Adipocyte (in vitro differentiated cells): Measurements from ENCODE around the gene CD22.

Source experiments
- DNase-seq: peaks from one replicate; pipeline ENCODE4 v3.0.0-alpha.2; 2015; ENCODE audit warnings: low read depth
- H3K27me3 ChIP-seq: replicated peaks from 2 replicates; pipeline ENCODE4 v1.7.0; 2013; ENCODE audit warnings: mild to moderate bottlenecking, low read length, moderate library complexity; ENCODE audit not compliant: control insufficient read depth, insufficient read depth
- H3K36me3 ChIP-seq: 2 replicates; pipeline ENCODE4 v1.7.0; 2013; ENCODE audit warnings: low read length, mild to moderate bottlenecking, moderate library complexity; ENCODE audit not compliant: control insufficient read depth, insufficient read depth, severe bottlenecking
- H3K4me1 ChIP-seq: 2 replicates; pipeline ENCODE4 v1.7.0; 2013; ENCODE audit warnings: mild to moderate bottlenecking, low read length, moderate library complexity; ENCODE audit not compliant: control insufficient read depth, insufficient read depth
- H3K4me3 ChIP-seq: 2 replicates; pipeline ENCODE4 v1.7.0; 2013; ENCODE audit warnings: mild to moderate bottlenecking, low read length, moderate library complexity
- H3K9ac ChIP-seq: 2 replicates; pipeline ENCODE4 v1.7.0; 2013; ENCODE audit warnings: mild to moderate bottlenecking, low read length, moderate library complexity
- H3K9me3 ChIP-seq: 2 replicates; pipeline ENCODE4 v1.7.0; 2013; ENCODE audit warnings: mild to moderate bottlenecking, low read length, moderate library complexity; ENCODE audit not compliant: control insufficient read depth

The CD22 gene

DNA sequence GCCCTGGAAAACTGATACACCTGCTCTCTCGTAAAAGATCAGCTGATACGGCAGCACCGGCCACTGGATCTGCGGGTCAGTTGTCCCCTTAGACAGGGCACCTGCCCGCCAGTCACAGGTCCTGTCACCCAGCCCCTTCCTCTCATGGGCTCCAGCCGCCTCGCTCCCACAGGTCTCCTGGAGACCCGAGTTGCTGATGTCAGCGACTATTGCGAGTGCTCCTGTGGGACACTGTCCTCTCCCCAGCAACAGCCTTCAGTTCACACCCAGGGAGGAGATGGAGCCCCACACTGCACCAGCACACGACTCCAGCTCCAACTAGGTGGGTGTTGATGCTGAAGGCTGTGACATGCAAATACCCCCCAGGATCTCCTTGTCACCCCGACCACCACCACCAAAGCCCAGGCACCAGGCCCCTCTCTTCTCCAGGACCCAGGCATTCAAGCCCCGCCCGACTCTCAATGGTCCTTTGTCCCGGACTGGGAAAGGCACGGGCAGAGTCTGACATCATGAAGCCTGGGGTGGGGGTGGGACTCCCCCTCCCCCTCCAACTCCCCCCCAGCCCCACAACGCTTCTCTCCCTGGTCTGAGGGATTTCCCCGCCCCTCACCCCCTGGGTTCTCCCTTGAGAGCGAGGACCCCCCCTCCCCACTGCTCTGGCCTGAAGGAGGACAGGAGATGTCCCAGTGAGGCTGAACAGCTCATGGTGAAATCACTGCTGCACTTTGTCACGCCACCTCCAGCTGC lies 38.4 kb upstream of the CD22 start:
- Histone ChIP-seq H3K4me1 (peaks cover 3% of the 10 kb centered on the region), H3K27me3 (peaks cover 40% of the 10 kb centered on the region), H3K36me3 (no peaks in the 10 kb centered on the region), H3K9me3 (no peaks in the 10 kb centered on the region), H3K4me3 (no peak overlapping the region), H3K9ac (no peak overlapping the region)
- no peak for DNase-seq

DNA sequence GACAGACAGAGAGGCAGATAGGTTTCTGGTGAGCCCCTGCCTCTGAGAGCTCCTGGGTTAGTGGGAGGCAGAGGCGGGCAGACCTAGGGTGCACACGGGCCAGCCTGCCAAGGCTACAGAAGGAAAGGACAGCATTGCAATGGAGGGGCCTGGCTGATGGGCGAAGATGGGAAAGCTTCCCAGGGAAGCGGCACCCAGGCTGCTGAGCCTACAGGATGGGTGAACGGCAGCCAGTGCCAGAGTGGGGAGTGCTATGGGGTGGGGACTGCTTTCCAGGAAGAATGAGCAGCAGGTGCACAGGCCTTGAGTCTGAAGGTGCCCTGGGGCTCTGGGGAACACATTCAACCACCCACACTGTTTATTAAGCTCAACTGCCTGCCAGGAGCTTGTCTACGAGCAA lies 37.7 kb upstream of the CD22 start:
- H3K4me3 ChIP-seq: no peak overlapping the region

GRCh38 chr19:35291916-35292315 lies 37.1 kb upstream of the CD22 start, which contains the start of gene MAG:
MAG (plus strand) TSS chr19:35292161; CDS start chr19:35295409, 3,248 bp downstream.
- DNase-seq: no peak
- no peak within 1 kb of the TSS for H3K9ac ChIP-seq
- no peaks in the 10 kb centered on the region for H3K9me3 ChIP-seq
- H3K4me1 ChIP-seq: peaks cover 3% of the 10 kb centered on the region
- no peaks in the 10 kb centered on the region for H3K36me3 ChIP-seq
- H3K4me3 ChIP-seq: no peak within 1 kb of the TSS
- peaks cover 45% of the 10 kb centered on the region for H3K27me3 ChIP-seq

More for the DNA sequence above, 37.7 kb upstream of the CD22 start:
- Histone ChIP-seq H3K36me3 (no peaks in the 10 kb centered on the region), H3K9ac (no peak overlapping the region), H3K4me1 (peaks cover 3% of the 10 kb centered on the region), H3K9me3 (no peaks in the 10 kb centered on the region), H3K27me3 (peaks cover 45% of the 10 kb centered on the region)
- DNase-seq: no peak

DNA sequence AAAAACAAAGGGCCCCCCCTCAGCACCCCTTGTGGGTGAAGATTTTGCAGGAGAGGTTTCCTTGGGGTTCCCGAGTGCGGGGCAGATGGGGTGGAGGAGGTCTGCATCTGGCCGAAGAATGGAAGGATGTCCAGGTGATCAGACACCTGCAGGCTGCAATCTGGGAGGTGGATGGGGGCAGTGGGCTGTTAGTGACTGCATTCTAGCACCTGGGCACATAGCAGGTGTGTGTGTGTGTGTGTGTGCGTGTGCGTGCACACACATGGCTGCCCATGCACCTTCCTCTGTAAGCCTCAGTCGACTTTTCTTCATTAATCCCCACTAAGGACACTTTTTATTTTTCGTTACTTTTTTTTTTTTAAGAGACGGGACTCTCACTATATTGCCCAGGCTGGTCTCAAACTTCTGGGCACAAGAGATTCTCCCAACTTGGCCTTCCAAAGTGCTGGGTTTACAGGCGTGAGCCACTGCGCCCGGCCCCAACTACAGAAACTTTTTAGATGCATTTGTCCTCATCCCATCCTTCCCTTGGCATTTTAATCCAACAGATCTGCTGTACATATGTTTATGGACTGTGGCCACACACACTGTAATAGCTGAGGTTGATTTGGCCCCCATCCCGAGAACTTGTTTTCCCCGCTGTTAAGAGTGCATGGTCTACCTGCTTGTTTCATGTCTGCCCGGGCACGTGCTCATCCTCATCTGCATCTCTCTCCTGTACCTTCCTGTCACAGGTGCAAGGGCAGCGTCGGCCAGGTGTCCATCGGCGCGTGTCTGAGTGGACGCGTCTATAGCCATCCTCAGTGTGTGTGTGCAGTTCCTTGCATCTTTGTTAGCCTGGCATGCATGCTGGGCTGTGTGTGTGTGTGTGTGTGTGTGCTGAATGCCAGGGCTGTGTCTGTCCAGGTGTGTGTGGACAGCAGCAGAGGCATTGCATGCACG lies 36.3 kb upstream of the CD22 start:
- no peak for DNase-seq
- no peak overlapping the region for H3K4me3 ChIP-seq
- peaks cover 3% of the 10 kb centered on the region for H3K4me1 ChIP-seq
- no peak overlapping the region for H3K9ac ChIP-seq
- H3K36me3 ChIP-seq: no peaks in the 10 kb centered on the region
- peaks cover 50% of the 10 kb centered on the region for H3K27me3 ChIP-seq
- no peaks in the 10 kb centered on the region for H3K9me3 ChIP-seq

DNA sequence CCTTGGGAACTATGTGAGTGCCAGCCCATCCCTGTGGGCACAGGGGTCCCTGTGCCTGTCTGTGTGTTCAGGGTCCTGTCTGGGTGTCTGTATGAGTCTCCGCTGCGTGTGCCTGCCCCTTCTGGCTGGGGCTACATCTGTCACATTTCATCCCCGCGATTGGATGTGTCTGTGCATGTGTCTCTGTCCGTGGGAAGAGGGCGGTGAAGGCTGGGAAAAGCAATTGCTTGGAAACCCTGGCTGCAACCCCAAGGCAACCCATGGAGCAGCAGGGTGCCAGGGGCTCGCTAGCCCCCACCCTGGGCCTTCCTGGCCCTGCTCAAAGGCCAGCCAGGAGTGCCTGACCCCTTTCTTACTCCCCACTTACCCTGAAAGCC lies 35.6 kb upstream of the CD22 start:
- Histone ChIP-seq H3K27me3 (peaks cover 57% of the 10 kb centered on the region), H3K4me3 (no peak overlapping the region), H3K9me3 (no peaks in the 10 kb centered on the region)

GRCh38 chr19:35293808-35294207 lies 35.2 kb upstream of the CD22 start:
- Histone ChIP-seq H3K4me1 (peaks cover 3% of the 10 kb centered on the region), H3K9ac (no peak overlapping the region), H3K9me3 (no peaks in the 10 kb centered on the region), H3K27me3 (peaks cover 60% of the 10 kb centered on the region), H3K4me3 (no peak overlapping the region), H3K36me3 (no peaks in the 10 kb centered on the region)
- DNase-seq: no peak

More for the DNA sequence above, 35.6 kb upstream of the CD22 start:
- Histone ChIP-seq H3K4me1 (peaks cover 3% of the 10 kb centered on the region), H3K9ac (no peak overlapping the region), H3K36me3 (no peaks in the 10 kb centered on the region)
- DNase-seq: no peak

GRCh38 chr19:35294328-35294727 lies 34.7 kb upstream of the CD22 start:
- H3K27me3 ChIP-seq: peaks cover 58% of the 10 kb centered on the region
- H3K4me1 ChIP-seq: peaks cover 3% of the 10 kb centered on the region
- H3K9ac ChIP-seq: no peak overlapping the region
- no peak for DNase-seq
- no peaks in the 10 kb centered on the region for H3K9me3 ChIP-seq
- no peak overlapping the region for H3K4me3 ChIP-seq
- H3K36me3 ChIP-seq: no peaks in the 10 kb centered on the region

DNA sequence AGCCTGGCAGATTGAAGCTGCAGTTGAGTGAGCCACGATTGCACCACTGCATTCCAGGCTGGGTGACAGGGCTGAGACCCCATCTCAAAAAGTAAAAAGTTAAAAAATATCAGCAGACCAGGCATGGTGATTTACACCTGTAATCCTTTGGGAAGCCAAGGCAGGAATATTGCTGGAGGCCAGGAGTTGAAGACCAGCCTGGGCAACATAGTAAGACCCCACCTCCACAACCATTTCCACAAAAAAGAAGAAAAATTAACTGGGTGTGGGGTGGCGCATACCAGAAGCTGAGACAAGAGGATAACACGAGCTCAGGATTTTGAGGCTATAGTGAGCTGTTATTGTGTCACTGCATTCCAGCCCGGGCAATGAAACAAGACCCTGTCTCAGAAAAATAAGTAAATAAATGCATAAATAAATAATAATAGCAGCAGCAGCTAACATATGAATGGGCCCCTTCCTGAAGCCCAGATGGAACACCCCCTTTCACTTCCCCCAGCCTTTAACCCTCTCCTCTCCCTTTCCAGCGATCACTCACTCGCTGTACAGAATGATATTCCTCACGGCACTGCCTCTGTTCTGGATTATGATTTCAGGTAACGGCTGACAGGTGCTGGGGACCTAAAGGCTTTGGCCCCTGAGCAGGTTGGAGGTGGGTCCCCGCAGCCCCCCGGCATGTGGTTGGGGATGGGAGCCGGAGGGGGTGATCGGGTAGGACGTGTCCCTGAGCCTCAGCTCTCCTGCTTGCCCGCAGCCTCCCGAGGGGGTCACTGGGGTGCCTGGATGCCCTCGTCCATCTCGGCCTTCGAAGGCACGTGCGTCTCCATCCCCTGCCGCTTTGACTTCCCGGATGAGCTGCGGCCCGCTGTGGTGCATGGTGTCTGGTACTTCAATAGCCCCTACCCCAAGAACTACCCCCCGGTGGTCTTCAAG lies 33.9 kb upstream of the CD22 start:
- peaks cover 3% of the 10 kb centered on the region for H3K4me1 ChIP-seq
- no peak for DNase-seq
- no peaks in the 10 kb centered on the region for H3K36me3 ChIP-seq
- no peak overlapping the region for H3K4me3 ChIP-seq
- no peaks in the 10 kb centered on the region for H3K9me3 ChIP-seq
- no peak overlapping the region for H3K9ac ChIP-seq
- H3K27me3 ChIP-seq: peaks cover 57% of the 10 kb centered on the region

DNA sequence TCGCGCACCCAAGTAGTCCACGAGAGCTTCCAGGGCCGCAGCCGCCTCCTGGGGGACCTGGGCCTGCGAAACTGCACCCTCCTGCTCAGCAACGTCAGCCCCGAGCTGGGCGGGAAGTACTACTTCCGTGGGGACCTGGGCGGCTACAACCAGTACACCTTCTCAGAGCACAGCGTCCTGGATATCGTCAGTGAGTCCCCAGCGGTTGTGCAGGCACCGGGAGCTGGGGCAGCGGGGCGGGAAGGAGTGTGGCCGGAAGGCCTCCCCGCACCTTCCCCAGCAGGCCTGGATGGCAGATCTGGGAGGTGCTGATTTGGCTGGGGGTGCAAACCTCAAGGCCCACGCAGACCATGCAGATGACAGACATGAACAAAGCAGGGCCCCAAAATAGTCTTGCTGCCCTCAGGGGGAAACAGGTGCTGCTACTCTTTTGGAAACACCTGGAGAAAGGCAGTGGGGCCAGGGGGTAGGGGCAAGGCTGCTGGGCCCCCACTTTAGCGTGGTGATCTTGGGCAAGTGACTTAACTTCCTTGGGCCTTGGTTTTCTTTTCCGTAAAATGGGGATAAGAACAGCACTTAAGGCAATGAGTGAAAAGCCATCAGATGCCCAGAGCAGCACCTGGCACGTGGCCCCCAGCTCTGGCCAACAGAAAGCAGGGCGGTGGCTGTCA lies 33.1 kb upstream of the CD22 start:
- peaks cover 3% of the 10 kb centered on the region for H3K4me1 ChIP-seq
- peaks cover 61% of the 10 kb centered on the region for H3K27me3 ChIP-seq
- H3K9me3 ChIP-seq: no peaks in the 10 kb centered on the region
- H3K36me3 ChIP-seq: no peaks in the 10 kb centered on the region
- H3K9ac ChIP-seq: no peak overlapping the region
- DNase-seq: no peak
- no peak overlapping the region for H3K4me3 ChIP-seq

DNA sequence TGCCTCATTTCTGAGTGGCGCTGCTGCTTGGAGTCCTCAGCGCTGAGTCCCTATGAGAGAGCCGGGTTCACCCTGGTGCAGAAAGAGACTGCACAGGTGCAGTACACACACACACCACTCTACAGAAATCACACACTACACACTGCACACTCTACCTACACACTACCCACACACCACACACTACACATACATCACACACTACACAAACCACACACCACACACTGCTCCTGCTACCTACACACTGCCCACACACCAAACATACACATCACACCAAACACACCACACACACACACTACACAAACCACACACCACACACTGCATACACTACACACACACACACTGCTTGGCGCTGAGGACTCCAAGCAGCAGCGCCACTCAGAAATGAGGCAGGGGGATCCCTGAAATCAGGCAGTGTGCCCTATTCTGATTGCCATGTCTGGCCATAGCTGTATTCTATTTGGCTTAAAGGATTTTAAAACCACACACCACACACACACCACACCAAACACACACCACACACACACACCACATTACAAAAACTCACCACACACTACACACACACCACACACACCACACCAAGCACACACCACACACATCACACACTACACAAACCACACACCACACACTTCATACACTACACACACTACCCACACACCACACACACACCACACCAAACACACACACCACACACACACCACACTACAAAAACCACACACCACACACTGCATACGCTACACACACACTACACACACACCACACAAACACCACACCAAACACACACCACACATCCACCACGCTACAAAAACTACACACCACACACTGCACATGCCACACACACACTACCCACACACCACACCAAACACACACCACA lies 32.1 kb upstream of the CD22 start:
- Histone ChIP-seq H3K9ac (no peak overlapping the region), H3K4me1 (peaks cover 3% of the 10 kb centered on the region), H3K36me3 (no peaks in the 10 kb centered on the region), H3K27me3 (peaks cover 63% of the 10 kb centered on the region), H3K9me3 (no peaks in the 10 kb centered on the region), H3K4me3 (no peak overlapping the region)
- DNase-seq: no peak
